MM.1S (cell line): ENCODE results near the gene CD96.
"Not testable (repeated sequence)": the region's sequence is repeated elsewhere in the genome, so short reads cannot be mapped to it uniquely, and the experiment has no call there.

Source experiments
- CTCF ChIP-seq: fragments of 300-600 bp; sonication (generic); IDR thresholded peaks from 2 replicates; pipeline ENCODE4 v1.5.1; 2016; ENCODE audit warnings: antibody characterized with exemption, low read length, mixed read lengths
- EZH2phosphoT487 ChIP-seq: fragments of 300-600 bp; sonication (generic); IDR thresholded peaks from 2 replicates; pipeline ENCODE4 v1.6.1; 2018; ENCODE audit warnings: antibody characterized with exemption, low read length

GRCh38 chr3:111630638-111631037 lies 88.6 kb downstream of the CD96 start:
- not testable (repeated sequence) for TF ChIP-seq EZH2phosphoT487, CTCF
